IPS-20b (cell line): Measurements from ENCODE around the gene RNF144A.
"Not testable (repeated sequence)": the region's sequence is repeated elsewhere in the genome, so short reads cannot be mapped to it uniquely, and the experiment has no call there.

Source experiments
- H3K27ac ChIP-seq: one replicate; pipeline ENCODE4 v1.5.1; 2013; ENCODE audit warnings: low read length
- H3K27me3 ChIP-seq: 2 replicates; pipeline ENCODE4 v1.6.1; 2013; ENCODE audit warnings: mild to moderate bottlenecking, low read length, inconsistent platforms; ENCODE audit not compliant: insufficient read depth
- H3K36me3 ChIP-seq: 2 replicates; pipeline ENCODE4 v1.6.1; 2013; ENCODE audit warnings: low read depth, mild to moderate bottlenecking, inconsistent platforms, low read length, moderate library complexity; ENCODE audit not compliant: insufficient read depth
- H3K4me1 ChIP-seq: 2 replicates; pipeline ENCODE4 v1.6.1; 2013; ENCODE audit warnings: mild to moderate bottlenecking, control low read depth, inconsistent platforms, low read length, moderate library complexity; ENCODE audit not compliant: insufficient read depth
- H3K4me3 ChIP-seq: 2 replicates; pipeline ENCODE4 v1.5.1; 2013; ENCODE audit warnings: mild to moderate bottlenecking, low read length, inconsistent platforms
- H3K9ac ChIP-seq: 2 replicates; pipeline ENCODE4 v1.6.1; 2013; ENCODE audit warnings: low read depth, mild to moderate bottlenecking, inconsistent platforms, low read length, moderate library complexity
- H3K9me3 ChIP-seq: 2 replicates; pipeline ENCODE4 v1.6.1; 2013; ENCODE audit warnings: mild to moderate bottlenecking, low read depth, low read length, inconsistent platforms; ENCODE audit not compliant: insufficient read depth

Gene RNF144A

GRCh38 chr2:6986301-6986911 lies 69.2 kb downstream of the RNF144A start:
- Histone ChIP-seq H3K4me1 (peaks cover 5% of the 10 kb centered on the region; the same call in 1 of the 2 replicates), H3K9ac (no peak overlapping the region), H3K36me3 (peaks cover 9% of the 10 kb centered on the region), H3K27ac (no peak overlapping the region), H3K4me3 (no peak overlapping the region), H3K9me3 (peaks cover 7% of the 10 kb centered on the region; the same call in 1 of the 2 replicates), H3K27me3 (no peaks in the 10 kb centered on the region)

- no peak overlapping the region for H3K9ac ChIP-seq
- H3K27ac ChIP-seq: no peak overlapping the region
- H3K9me3 ChIP-seq: peaks cover 7% of the 10 kb centered on the region; the same call in 1 of the 2 replicates
- no peak overlapping the region for H3K4me3 ChIP-seq
- peaks cover 5% of the 10 kb centered on the region; the same call in 1 of the 2 replicates for H3K4me1 ChIP-seq
- H3K27me3 ChIP-seq: no peaks in the 10 kb centered on the region
- peaks cover 9% of the 10 kb centered on the region for H3K36me3 ChIP-seq
Observed at GRCh38 chr2:6986912-6987361, 69.7 kb downstream of the RNF144A start.

- H3K27me3 ChIP-seq: no peaks in the 10 kb centered on the region
- no peak overlapping the region for H3K27ac ChIP-seq
- H3K36me3 ChIP-seq: peaks cover 9% of the 10 kb centered on the region
- peaks cover 7% of the 10 kb centered on the region; the same call in 1 of the 2 replicates for H3K9me3 ChIP-seq
- no peak overlapping the region for H3K4me3 ChIP-seq
- H3K9ac ChIP-seq: no peak overlapping the region
- H3K4me1 ChIP-seq: no peaks in the 10 kb centered on the region; the same call in 1 of the 2 replicates
Observed at GRCh38 chr2:6990871-6991270, 73.7 kb downstream of the RNF144A start.

GRCh38 chr2:6992794-6993228 lies 75.6 kb downstream of the RNF144A start:
- H3K4me1 ChIP-seq: no peaks in the 10 kb centered on the region
- no peak overlapping the region for H3K9ac ChIP-seq
- no peak overlapping the region for H3K27ac ChIP-seq
- peaks cover 9% of the 10 kb centered on the region for H3K36me3 ChIP-seq
- H3K4me3 ChIP-seq: no peak overlapping the region
- no peaks in the 10 kb centered on the region for H3K27me3 ChIP-seq
- H3K9me3 ChIP-seq: peaks cover 7% of the 10 kb centered on the region; the same call in 1 of the 2 replicates

- Histone ChIP-seq H3K9ac (no peak overlapping the region), H3K27ac (no peak overlapping the region), H3K4me1 (no peaks in the 10 kb centered on the region), H3K36me3 (peaks cover 9% of the 10 kb centered on the region), H3K27me3 (no peaks in the 10 kb centered on the region), H3K4me3 (no peak overlapping the region), H3K9me3 (peaks cover 7% of the 10 kb centered on the region; the same call in 1 of the 2 replicates)
Observed at GRCh38 chr2:6993229-6993640, 76.0 kb downstream of the RNF144A start.

- Histone ChIP-seq H3K9me3 (peaks cover 7% of the 10 kb centered on the region; the same call in 1 of the 2 replicates), H3K4me3 (no peak overlapping the region), H3K27me3 (no peaks in the 10 kb centered on the region), H3K27ac (no peak overlapping the region), H3K4me1 (no peaks in the 10 kb centered on the region), H3K9ac (no peak overlapping the region), H3K36me3 (peaks cover 9% of the 10 kb centered on the region)
Observed at GRCh38 chr2:6993936-6994335, 76.7 kb downstream of the RNF144A start.

GRCh38 chr2:6994536-6995128 lies 77.4 kb downstream of the RNF144A start:
- Histone ChIP-seq H3K9me3 (peaks cover 7% of the 10 kb centered on the region; the same call in 1 of the 2 replicates), H3K27ac (no peak overlapping the region), H3K4me3 (no peak overlapping the region), H3K9ac (no peak overlapping the region), H3K4me1 (no peaks in the 10 kb centered on the region), H3K27me3 (no peaks in the 10 kb centered on the region), H3K36me3 (peaks cover 9% of the 10 kb centered on the region)

- H3K9me3 ChIP-seq: peaks cover 6% of the 10 kb centered on the region; the same call in 1 of the 2 replicates
- no peak overlapping the region for H3K9ac ChIP-seq
- peaks cover 8% of the 10 kb centered on the region for H3K36me3 ChIP-seq
- H3K27ac ChIP-seq: no peak overlapping the region
- H3K4me1 ChIP-seq: no peaks in the 10 kb centered on the region
- no peak overlapping the region for H3K4me3 ChIP-seq
- H3K27me3 ChIP-seq: no peaks in the 10 kb centered on the region
Observed at GRCh38 chr2:6995391-6996097, 78.3 kb downstream of the RNF144A start.

- H3K9ac ChIP-seq: no peak overlapping the region
- H3K27ac ChIP-seq: no peak overlapping the region
- H3K4me3 ChIP-seq: no peak overlapping the region
- no peaks in the 10 kb centered on the region for H3K36me3 ChIP-seq
- no peaks in the 10 kb centered on the region for H3K4me1 ChIP-seq
- no peaks in the 10 kb centered on the region for H3K27me3 ChIP-seq
- no peaks in the 10 kb centered on the region for H3K9me3 ChIP-seq
Observed at GRCh38 chr2:6999211-6999877, 82.1 kb downstream of the RNF144A start.

- H3K36me3 ChIP-seq, H3K4me3 ChIP-seq, H3K9me3 ChIP-seq, H3K27ac ChIP-seq, H3K4me1 ChIP-seq, H3K9ac ChIP-seq, H3K27me3 ChIP-seq: not testable (repeated sequence)
Observed at GRCh38 chr2:7001395-7001794, 84.2 kb downstream of the RNF144A start.

- Histone ChIP-seq H3K9me3 (no peaks in the 10 kb centered on the region), H3K36me3 (no peaks in the 10 kb centered on the region), H3K27me3 (no peaks in the 10 kb centered on the region), H3K27ac (no peak overlapping the region), H3K9ac (no peak overlapping the region), H3K4me1 (no peaks in the 10 kb centered on the region), H3K4me3 (no peak overlapping the region)
Observed at GRCh38 chr2:7003895-7004294, 86.7 kb downstream of the RNF144A start.
